GM23248 (cell line): ENCODE measurements around the gene PGBD1. TPM values are rescaled to one million over a fixed set of nuclear protein-coding genes. Genes with fewer than 3 reads are reported as not detected.

ENCODE experiments used
- DNase-seq: peaks from one replicate; pipeline ENCODE4 v3.0.0-alpha.2; 2015
- H2AFZ ChIP-seq: fragments of 200-600 bp; sonication (generic); 2 replicates; pipeline ENCODE4 v1.6.1; 2016; ENCODE audit warnings: antibody characterized with exemption
- H3F3A ChIP-seq: fragments of 200-600 bp; sonication (generic); 2 replicates; pipeline ENCODE4 v1.6.1; 2016; ENCODE audit warnings: mild to moderate bottlenecking, antibody characterized with exemption, mixed run types; ENCODE audit not compliant: insufficient read depth
- H3K27ac ChIP-seq: fragments of 200-600 bp; sonication (generic); 2 replicates; pipeline ENCODE4 v1.5.1; 2016; ENCODE audit warnings: mild to moderate bottlenecking
- H3K27me3 ChIP-seq: fragments of 200-600 bp; sonication (generic); replicated peaks from 2 replicates; pipeline ENCODE4 v1.6.1; 2016; ENCODE audit warnings: mild to moderate bottlenecking; ENCODE audit not compliant: insufficient read depth
- H3K36me3 ChIP-seq: fragments of 200-600 bp; sonication (generic); 2 replicates; pipeline ENCODE4 v1.6.1; 2016; ENCODE audit warnings: low read depth, mild to moderate bottlenecking
- H3K4me1 ChIP-seq: fragments of 200-600 bp; sonication (generic); 2 replicates; pipeline ENCODE4 v1.6.1; 2016; ENCODE audit warnings: mild to moderate bottlenecking; ENCODE audit not compliant: insufficient read depth
- H3K4me2 ChIP-seq: fragments of 200-600 bp; sonication (generic); one replicate; pipeline ENCODE4 v1.6.1; 2016; ENCODE audit warnings: mild to moderate bottlenecking; ENCODE audit not compliant: unreplicated experiment
- H3K4me3 ChIP-seq: fragments of 200-600 bp; sonication (generic); 2 replicates; pipeline ENCODE4 v1.5.1; 2016; ENCODE audit warnings: mild to moderate bottlenecking
- H3K79me2 ChIP-seq: fragments of 200-600 bp; sonication (generic); 2 replicates; pipeline ENCODE4 v1.6.1; 2016; ENCODE audit warnings: mild to moderate bottlenecking; ENCODE audit not compliant: insufficient read depth
- H3K9ac ChIP-seq: fragments of 200-600 bp; sonication (generic); 2 replicates; pipeline ENCODE4 v1.6.1; 2016; ENCODE audit warnings: mild to moderate bottlenecking
- H3K9me2 ChIP-seq: fragments of 200-600 bp; sonication (generic); 2 replicates; pipeline ENCODE4 v1.6.1; 2016; ENCODE audit warnings: mixed run types, mild to moderate bottlenecking, moderate library complexity; ENCODE audit not compliant: insufficient read depth
- H3K9me3 ChIP-seq: fragments of 200-600 bp; sonication (generic); one replicate; pipeline ENCODE4 v1.6.1; 2017; ENCODE audit warnings: low read depth
- H4K20me1 ChIP-seq: fragments of 200-600 bp; sonication (generic); 2 replicates; pipeline ENCODE4 v1.6.0; 2016; ENCODE audit not compliant: insufficient read depth
- EZH2 ChIP-seq: fragments of 200-600 bp; sonication (generic); IDR thresholded peaks from 2 replicates; pipeline ENCODE4 v1.6.1; 2018; ENCODE audit warnings: antibody characterized with exemption, mild to moderate bottlenecking; ENCODE audit not compliant: insufficient read depth, poor library complexity, severe bottlenecking
- EZH2phosphoT487 ChIP-seq: fragments of 200-600 bp; sonication (generic); IDR thresholded peaks from 2 replicates; pipeline ENCODE4 v1.6.1; 2018; ENCODE audit warnings: antibody characterized with exemption, moderate library complexity, mild to moderate bottlenecking, low read depth; ENCODE audit not compliant: insufficient read depth
- WGBS, 2 experiments: methylation state at CpG; one replicate each; pipeline ENCODE4 v1.1.6; 2015 to 2017; ENCODE audit warnings: low lambda C conversion rate in 2 of 2, low coverage in 1 of 2; ENCODE audit errors: missing lambda C conversion rate in 2 of 2; 5-methylcytosine and 5-hydroxymethylcytosine counted together
- in situ Hi-C: fragments of 300-500 bp; cut with MboI; formaldehyde crosslinking; loops from 2 replicates; pipeline ENCODE4 v1.15.0; 2020
- polyA plus RNA-seq: library from polyadenylated mRNA; unstranded; fragments of >200 nt; fragmentation: Nextera tagmentation; extraction: Ambion mirVana; gene quantifications from 2 replicates; pipeline ENCODE4 v1.2.1, GENCODE V29; 2016
- total RNA-seq: library from RNA; depleted of rRNA; stranded (reverse); fragments of >200 nt; shearing (Covaris generic); gene quantifications from 2 replicates; pipeline ENCODE4 v1.2.3, GENCODE V29; 2014

The PGBD1 gene
- total and polyA plus RNA-seq, 2 experiments from 2014 or later: 5.0 to 6.7 TPM

GRCh38 chr6:28250747-28251146 is 30.6 kb upstream of the PGBD1 start:
- H3K9me3 ChIP-seq: no peaks in the 10 kb centered on the region
- H3K79me2 ChIP-seq: peaks cover 27% of the 10 kb centered on the region
- peak overlapping the region; percentile 98 for H3K4me3 ChIP-seq
- no peaks in the 10 kb centered on the region for H3F3A ChIP-seq
- no peak overlapping the region for H3K27ac ChIP-seq
- no peaks in the 10 kb centered on the region for H4K20me1 ChIP-seq
- H3K27me3 ChIP-seq: no peaks in the 10 kb centered on the region
- 79 to 81% methylated on average over 2 of the region's 2 CpGs for WGBS, 2 experiments
- H3K9ac ChIP-seq: peak overlapping the region; percentile 88
- peaks cover 18% of the 10 kb centered on the region for H3K4me1 ChIP-seq
- H3K36me3 ChIP-seq: 0 out of 2 replicates have a peak, but pooled peaks cover 2% of the 10 kb centered on the region
- peak overlapping the region; percentile 85 for H3K4me2 ChIP-seq
- no peaks in the 10 kb centered on the region for H3K9me2 ChIP-seq
- TF ChIP-seq EZH2phosphoT487 (no peak), EZH2 (no peak)
- H2AFZ ChIP-seq: peak overlapping the region; percentile 98; the same call in 1 of the 2 replicates
- DNase-seq: no peak
- in situ Hi-C loops: no loop called here

- H3K27me3 ChIP-seq: no peaks in the 10 kb centered on the region
- peak; percentile 67 for DNase-seq
- in situ Hi-C loops: no loop called here
- H3K4me3 ChIP-seq: peak overlapping the region; percentile 98
- no peaks in the 10 kb centered on the region for H3K36me3 ChIP-seq
- peak overlapping the region; percentile 88 for H3K9ac ChIP-seq
- WGBS, 2 experiments: 0% methylated on average over 25 of the region's 25 CpGs
- H3K79me2 ChIP-seq: peaks cover 27% of the 10 kb centered on the region
- no peaks in the 10 kb centered on the region for H4K20me1 ChIP-seq
- TF ChIP-seq EZH2: no peak
- TF ChIP-seq EZH2phosphoT487: no peak
- H2AFZ ChIP-seq: peak overlapping the region; percentile 98
- H3K4me1 ChIP-seq: peaks cover 18% of the 10 kb centered on the region
- no peaks in the 10 kb centered on the region for H3K9me2 ChIP-seq
- H3K4me2 ChIP-seq: peak overlapping the region; percentile 85
- H3K9me3 ChIP-seq: no peaks in the 10 kb centered on the region
- H3F3A ChIP-seq: no peaks in the 10 kb centered on the region
- H3K27ac ChIP-seq: peak overlapping the region; percentile 40
Observed at GRCh38 chr6:28251661-28252008, 29.7 kb upstream of the PGBD1 start.

GRCh38 chr6:28252009-28252975 is 29.1 kb upstream of the PGBD1 start, which contains the start of gene ZKSCAN4:
TSS of gene ZKSCAN4 (minus strand) at chr6:28252269. CDS start at chr6:28251980, 289 bp downstream.
- TF ChIP-seq EZH2 (no peak), EZH2phosphoT487 (no peak)
- H3K4me2 ChIP-seq: peak within 1 kb of the TSS; percentile 85
- peak; percentile 87 for DNase-seq
- peaks cover 27% of the 10 kb centered on the region for H3K79me2 ChIP-seq
- H2AFZ ChIP-seq: peak within 1 kb of the TSS; percentile 98
- no peaks in the 10 kb centered on the region for H3K27me3 ChIP-seq
- no peaks in the 10 kb centered on the region for H3F3A ChIP-seq
- H3K4me1 ChIP-seq: peaks cover 18% of the 10 kb centered on the region
- peak within 1 kb of the TSS; percentile 40 for H3K27ac ChIP-seq
- no peaks in the 10 kb centered on the region for H3K9me2 ChIP-seq
- peak within 1 kb of the TSS; percentile 88 for H3K9ac ChIP-seq
- no peaks in the 10 kb centered on the region for H4K20me1 ChIP-seq
- 4% methylated on average over 14 of the region's 14 CpGs for WGBS, 2 experiments
- in situ Hi-C loops: no loop called here
- no peaks in the 10 kb centered on the region for H3K36me3 ChIP-seq
- peak within 1 kb of the TSS; percentile 98 for H3K4me3 ChIP-seq
- H3K9me3 ChIP-seq: no peaks in the 10 kb centered on the region

GRCh38 chr6:28254121-28254519 is 27.3 kb upstream of the PGBD1 start:
- TF ChIP-seq EZH2 (no peak), EZH2phosphoT487 (no peak)
- in situ Hi-C loops: no loop called here
- Histone ChIP-seq H3K4me2 (no peak overlapping the region), H3K9me3 (no peaks in the 10 kb centered on the region), H3K4me3 (no peak overlapping the region), H3F3A (no peaks in the 10 kb centered on the region), H2AFZ (no peak overlapping the region), H3K27ac (no peak overlapping the region), H3K9me2 (no peaks in the 10 kb centered on the region), H3K9ac (no peak overlapping the region), H3K4me1 (peaks cover 18% of the 10 kb centered on the region), H3K36me3 (no peaks in the 10 kb centered on the region), H4K20me1 (no peaks in the 10 kb centered on the region), H3K27me3 (no peaks in the 10 kb centered on the region), H3K79me2 (peaks cover 27% of the 10 kb centered on the region)
- 76 to 88% methylated on average over 1 of the region's 1 CpG for WGBS, 2 experiments
- DNase-seq: no peak
